ENCODE data around the gene LCOR.
A peak's percentile ranks its signal among the peaks of the same experiment; 100 is the strongest.

LCOR gene

DNA sequence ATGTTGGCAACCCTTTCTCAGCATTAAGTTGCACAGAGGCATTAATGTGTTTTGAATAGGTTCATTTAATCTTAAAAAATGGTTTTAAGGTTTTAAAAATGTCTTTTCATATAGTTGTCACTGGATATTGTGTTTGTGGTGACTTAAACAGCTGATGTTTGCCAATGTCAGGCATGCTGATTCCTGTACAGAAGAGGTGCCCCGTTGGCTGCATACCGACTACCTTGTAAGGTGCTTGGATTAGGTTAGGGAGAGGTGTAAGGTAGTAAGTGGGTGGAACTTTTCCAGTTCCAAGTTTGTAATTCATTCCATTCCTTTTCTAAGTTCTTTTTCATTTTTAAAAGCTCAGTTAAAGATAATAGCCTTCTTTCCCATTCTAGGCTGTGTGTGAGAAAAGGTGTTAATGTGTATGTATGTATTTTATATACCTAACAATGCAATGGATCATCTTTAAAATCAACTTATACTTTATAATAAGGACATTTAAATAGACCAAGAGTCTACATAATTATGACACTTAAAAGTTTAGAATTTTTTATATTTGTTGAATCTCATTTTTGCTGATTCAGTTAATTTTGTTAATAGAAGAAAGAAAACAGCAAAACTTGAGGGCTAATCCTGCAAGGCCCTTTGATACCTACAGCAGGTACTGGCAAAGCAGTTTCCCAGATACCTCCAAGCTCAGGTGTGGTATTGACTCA lies 155.2 kb downstream of the LCOR start:
- no peak for DNase-seq (ENCODE audit: low read depth)

DNA sequence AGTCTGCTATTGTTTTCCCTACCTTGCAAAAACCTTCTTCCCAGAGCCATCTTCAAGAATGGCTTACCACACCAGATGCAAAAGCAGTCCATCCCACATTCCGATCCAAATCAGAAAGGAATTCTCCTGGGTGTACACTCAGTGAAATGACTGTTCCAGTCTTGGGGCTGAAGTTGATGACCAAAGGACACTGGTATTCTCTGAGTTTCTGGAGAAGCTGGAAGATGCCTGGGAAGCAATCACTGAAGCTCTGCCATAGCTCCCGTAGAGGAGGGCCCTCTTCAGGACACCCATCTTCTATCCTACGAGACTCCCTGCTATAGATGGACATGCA lies 155.7 kb downstream of the LCOR start:
- no peak for DNase-seq (ENCODE audit: low read depth)

DNA sequence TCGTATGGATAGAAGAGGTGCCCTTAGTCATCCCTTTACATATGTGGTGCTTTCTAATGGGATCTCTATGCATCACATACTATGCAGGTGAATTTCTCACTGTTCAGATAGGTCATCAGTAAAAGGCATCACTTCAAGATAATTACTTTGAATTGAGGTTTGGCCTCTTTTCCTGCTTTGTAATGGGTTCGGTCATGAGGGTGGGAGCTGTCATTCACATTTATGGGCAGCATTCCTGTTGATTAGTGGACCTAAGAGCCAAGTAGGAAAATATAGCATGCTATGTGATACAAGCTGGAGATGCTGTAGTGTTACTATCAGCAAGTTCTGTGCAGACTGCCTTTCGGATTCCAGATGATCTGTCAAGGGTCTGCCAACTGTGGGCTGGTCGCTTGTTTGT lies 156.3 kb downstream of the LCOR start:
- no peak for DNase-seq (ENCODE audit: low read depth)

DNA sequence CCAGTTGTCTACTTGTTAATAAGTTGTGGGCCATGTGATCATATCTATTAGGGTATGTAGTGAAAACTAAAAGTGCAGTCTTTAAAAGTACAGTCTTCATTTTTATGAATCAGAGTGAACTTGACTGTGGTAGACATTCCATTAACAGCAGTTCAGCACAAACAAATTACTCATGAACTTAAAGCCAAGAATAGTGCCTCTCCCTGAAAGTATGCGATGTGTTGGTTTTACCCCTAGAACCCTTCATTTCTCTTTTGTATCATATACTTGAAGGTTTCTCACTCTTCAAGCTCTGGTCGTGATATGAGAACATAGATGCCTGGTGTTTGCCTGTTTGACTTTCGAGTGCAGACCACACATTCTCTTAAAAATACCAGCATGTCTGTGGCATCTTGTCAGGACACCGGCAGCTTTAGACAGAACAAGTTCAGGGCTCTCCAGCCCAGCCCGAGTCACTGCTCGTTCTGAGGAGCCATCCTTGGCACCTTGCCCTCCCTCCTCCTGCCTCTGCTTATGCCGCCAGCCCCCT lies 159.3 kb downstream of the LCOR start:
- peak; percentile 88 for DNase-seq (ENCODE audit: low read depth)

DNA sequence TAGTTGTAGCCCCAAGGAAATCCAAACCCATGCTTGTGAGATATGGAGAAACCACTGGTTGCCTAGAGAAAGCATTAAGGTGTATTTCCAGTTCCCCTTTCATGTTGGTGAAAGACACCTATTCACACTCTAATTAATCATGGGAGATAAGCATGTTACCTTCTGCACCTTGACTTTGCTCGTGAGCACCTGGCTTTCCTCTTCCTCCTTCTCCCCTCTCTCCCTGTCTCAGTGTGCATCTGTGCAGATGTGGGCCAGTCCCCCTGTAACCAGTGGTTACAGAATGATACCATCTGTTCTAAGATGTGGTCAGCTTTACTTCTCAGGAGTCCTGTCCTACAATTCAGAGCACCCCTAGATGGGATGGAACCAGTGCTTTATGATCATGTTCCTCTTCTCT lies 160.6 kb downstream of the LCOR start:
- no peak for DNase-seq (ENCODE audit: low read depth)

DNA sequence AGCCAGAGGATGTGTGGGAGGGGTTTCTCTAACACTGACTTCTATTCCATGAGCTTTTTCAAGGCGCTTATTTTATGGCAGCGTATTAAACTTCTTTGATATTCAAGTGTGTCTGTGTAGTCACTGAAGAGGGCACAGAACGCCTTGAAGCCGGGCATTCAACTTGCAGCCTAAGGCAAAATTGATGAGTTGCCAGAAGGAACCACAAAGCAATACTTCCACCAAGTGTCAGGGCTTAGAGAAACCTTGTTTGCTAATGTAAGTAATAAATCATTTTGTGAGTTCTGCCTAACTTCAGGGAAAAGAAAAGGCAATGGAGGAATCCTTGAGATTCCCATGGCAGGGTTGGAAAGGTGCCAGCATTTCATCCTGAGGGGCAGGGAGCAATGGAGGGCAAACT lies 163.8 kb downstream of the LCOR start:
- peak; percentile 72 for DNase-seq (ENCODE audit: low read depth)

DNA sequence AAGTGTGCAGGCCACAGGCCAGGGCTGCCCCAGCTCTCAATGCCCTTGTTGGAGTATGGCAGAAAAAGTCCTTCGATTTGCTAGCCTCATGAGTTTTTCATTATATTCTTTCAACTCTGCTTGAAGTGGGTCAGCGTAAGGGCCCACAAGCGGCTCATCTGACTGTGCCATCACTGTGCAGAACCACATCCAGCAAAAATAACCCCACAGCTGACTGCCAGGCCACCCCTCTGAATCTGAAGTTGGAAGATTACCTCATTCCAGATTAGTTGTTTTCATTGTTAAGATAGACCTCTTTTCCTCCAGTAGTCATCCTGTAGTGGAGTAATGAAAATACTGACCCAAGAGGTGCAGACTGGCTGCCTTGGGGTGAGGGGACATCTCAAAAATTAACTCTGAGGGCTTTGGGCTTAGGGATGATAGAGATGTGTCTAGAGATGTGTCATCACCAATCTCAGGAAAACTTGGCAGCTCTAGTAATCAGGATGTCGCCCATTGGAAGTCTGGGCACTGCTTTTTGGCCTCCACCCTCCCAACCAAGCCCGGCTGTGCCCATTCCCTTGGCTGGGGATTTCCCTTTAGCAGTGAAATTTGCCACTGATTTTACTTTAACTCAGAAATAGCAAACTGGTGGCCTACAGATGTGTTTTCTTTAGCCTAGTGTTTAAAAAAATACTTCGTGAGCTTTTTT lies 164.3 kb downstream of the LCOR start:
- peak; percentile 31 for DNase-seq (ENCODE audit: low read depth)

DNA sequence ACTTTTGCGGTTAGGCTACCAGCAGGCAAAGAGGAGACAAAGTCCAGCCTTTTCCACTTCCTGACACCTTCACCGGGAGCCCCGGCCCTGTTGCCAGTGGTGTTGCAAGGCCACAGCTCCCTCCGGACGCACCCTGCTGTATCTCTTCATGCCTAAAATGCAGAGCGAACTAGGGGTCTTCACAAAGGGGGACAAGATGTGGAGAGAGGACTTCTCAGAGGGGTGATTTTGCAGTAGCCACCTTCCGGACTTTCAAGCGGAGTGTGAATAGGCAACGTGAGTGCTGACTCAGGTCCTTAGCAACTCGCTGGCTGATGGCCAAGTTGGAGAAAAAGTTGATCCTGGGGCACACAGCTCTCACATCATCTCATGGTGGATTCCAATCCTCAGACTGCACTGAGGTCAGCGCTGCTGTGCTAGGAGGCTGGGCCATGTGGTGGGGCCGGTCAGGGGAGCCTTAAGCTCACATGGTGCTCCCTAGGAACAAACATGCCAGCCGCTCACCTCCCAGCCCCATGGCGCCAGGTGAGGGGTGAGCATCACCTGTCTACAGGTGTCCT lies 166.3 kb downstream of the LCOR start:
- peak; percentile 95 for DNase-seq (ENCODE audit: low read depth)

DNA sequence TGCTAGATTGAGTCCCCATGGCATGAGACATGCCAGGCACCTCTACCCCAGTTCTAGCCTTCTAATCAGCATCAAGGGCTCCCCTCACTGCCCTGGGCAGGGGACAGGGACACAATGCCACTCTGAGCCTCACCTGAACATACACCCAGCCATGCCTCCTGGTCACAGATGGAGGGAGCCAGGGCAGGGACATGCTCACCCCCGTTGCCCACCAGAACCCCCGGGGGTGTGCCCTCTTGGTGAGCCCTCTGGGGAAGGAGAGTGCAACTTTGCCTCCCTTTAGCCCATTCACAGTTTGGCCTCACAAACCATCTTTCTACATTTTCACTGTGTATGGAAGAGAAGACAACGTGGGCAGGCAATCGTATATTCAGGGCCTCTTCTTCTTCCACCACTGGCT lies 167.2 kb downstream of the LCOR start:
- DNase-seq (ENCODE audit: low read depth): no peak

DNA sequence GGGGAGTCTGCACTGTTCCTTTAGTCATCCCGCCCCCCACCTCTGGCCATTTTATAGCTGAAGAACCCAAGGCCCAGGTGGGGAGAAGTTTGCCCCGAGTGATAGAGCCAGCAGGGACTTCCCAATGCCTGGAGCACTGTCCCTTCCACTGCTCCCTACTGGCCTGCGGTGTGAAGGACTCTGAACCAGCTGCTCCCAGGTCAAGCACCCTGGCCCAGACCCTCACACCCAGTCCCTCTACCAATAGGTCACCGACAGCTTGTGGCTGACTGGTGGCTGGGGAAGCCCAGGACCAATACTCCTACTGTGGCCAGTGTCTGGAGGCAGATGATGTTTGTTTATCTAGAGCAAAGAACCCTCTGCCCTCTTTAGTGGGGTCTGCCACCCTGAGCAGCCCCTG lies 167.9 kb downstream of the LCOR start:
- no peak for DNase-seq (ENCODE audit: low read depth)

DNA sequence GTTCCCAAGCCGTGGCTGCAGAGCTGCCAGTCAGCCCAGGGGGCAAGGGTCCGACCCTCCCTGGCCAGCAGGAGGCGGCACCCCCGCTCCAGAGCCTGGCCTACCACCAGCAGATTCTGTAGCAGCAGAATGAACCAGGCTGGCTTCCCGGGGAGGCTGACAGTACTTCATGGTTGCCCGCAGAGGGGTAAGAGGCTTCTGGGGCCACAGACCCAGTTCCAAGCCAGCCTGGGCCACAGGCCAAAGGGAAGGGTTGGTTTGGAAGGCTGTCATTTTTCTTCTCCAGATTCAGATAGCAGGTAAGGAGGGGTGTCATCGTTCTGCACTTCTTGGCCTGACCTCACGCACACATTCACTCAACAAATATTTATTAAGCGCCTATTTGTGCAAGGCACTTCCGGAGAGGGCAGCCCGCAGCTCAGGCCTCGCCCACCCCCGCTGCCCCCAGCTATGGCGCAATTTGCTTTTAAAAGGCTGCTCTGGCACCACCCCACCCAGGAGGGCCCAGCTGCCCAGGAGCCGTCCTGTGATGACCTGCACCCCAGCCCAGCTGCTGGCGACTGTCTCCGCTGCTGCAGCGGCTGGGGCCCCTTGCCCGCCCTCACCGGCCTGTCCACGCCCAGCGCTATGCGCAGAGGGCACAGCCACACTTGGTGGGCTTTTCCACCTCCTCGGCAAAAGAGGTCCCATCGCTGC lies 168.5 kb downstream of the LCOR start:
- DNase-seq (ENCODE audit: low read depth): peak; percentile 75

DNA sequence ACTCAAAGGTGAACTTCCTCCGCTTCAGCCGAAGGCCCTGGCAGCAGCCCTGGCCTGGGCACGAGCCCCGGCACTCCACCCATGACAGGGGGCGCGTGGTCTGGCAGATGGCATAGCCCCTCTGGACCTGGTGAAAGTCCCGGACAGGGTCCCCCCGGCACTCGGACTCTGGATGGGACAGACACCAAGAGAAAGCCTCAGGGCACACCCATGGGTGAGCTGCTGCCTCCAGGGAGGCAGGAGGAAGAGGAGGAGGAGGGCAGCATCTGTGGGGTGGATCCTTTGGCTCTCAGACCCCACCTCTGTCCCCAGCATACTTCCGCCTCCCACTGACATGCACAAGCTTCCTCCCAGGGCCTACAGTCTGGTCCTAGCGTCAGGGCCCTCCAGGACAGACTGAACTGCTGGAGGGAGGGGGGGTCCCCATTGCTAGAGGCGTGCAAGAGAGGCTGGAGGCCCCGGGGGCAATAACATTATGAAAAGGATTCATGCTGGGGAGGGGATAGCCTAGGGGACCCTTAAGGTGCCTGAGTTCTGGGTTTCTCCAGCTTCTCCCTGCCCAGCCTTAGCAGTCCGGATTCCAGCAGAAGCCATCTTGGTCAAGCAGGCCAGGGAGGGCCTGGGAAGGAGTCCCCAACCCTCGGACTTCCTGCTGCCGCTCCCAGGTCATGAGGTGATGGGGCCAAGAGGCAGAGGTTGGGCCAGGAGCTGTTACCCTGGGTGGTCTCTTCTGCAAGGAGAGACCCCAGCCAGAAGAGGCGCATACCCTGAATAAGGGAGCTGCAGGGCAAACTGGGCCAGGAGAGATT lies 169.3 kb downstream of the LCOR start:
- no peak for DNase-seq (ENCODE audit: low read depth)

DNA sequence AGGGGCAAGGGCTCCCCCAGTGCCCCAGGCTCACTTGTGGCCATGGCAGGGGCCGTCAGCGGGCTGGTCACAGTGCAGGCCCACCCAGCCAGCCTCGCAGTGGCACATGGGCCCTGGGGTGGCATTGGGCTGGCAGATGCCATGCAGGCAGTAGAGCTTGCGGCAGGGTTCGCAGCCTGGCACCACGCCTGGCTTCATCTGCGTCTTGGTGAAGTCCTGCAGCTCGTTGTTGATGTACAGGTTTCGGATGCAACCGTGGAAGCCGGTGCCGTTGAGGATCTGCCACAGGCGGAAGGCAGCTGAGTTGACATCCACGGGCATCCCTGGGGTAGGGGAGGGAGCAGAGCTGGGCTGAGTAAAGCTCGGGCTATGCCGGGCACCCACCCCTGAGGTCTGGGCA lies 170.6 kb downstream of the LCOR start:
- no peak for DNase-seq (ENCODE audit: low read depth)

DNA sequence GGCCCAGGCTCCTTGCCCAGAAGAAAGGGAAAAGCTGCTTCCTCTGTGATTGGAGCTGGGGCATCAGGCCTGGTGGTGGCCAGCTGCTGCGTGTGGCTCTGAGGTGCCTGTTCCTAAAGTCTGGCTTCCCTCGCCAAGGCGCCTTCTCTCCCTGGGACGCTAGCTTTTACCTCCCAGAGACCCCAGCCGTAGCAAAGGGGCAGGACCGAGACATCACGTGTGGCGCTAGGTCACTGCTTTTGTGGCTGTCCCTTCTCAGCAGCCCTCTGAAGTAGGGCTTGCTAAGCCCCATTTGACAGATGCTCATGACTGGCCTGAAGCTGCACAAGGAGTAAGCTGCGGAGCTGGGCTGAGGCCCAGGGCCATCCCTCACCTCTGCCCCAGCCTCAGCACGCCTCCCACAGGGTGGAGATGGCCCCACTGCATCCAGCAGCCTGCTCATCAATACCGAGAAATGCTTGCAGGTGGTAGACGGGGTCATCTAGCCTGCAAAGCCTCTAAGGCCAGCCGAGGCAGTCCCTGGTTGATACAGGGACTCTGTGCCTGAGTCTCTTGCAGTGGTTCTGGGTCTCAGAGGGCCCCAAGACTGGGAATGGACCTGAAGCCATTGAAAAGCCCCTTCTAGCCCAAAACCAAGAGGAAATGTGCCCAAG lies 171.2 kb downstream of the LCOR start:
- DNase-seq (ENCODE audit: low read depth): no peak

DNA sequence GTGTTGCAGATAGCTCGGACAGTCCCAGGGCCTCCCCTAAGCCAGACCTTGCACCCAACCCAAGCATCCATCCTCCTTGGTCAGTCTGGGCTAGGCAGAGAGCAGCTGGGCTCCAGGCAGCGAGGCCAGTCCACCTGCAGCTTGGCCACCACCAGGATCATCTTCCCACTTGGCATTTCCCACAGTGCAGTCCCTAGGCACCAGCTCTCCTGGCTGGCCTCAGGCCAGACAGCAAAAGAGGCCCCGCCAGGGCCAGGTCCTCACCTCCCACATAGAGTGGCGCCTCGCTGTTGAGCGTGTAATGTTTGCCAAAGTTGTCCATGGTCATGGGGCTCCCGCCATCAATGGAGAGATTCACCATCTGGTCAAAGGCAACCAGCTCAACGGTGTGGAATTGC lies 171.7 kb downstream of the LCOR start:
- no peak for DNase-seq (ENCODE audit: low read depth)

DNA sequence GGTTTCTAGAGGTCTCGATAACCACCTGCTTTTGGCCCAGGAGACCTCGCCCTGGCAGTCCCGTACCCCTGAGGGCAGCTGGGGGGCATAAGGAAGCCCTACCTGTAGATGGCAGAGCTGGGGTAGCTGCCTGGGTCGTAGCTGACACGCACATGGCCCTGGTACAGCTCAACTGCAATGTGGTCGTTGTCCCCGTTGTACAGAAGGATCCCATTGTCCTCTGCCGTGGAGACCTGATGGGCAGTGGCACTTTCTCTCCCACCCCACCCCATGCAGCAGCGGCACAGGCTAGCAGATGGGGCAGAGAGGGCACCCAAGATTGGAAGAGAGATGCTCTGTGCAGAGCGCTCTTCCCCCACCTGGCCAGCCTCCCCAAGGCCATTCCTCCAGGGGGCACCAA lies 172.5 kb downstream of the LCOR start:
- no peak for DNase-seq (ENCODE audit: low read depth)

DNA sequence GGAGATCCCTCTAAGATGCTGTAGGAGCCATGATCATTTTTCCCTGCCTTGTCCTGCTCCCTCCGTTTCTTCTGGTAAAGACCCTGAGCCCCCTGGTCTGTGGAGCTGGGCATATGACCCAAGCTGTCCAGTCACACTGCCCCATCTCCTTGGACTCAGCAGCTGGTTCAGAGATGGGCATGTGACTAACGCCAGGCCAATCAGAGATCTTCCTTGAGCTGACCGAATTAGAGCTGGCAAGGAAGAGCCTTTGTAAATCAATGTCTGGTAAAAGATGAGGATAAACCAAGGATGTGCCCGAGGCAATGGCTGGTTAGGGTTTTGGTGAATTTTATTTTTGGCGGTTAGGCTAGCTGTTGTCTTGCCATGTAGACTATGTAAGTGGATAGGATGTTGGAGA lies 173.3 kb downstream of the LCOR start:
- no peak for DNase-seq (ENCODE audit: low read depth)

DNA sequence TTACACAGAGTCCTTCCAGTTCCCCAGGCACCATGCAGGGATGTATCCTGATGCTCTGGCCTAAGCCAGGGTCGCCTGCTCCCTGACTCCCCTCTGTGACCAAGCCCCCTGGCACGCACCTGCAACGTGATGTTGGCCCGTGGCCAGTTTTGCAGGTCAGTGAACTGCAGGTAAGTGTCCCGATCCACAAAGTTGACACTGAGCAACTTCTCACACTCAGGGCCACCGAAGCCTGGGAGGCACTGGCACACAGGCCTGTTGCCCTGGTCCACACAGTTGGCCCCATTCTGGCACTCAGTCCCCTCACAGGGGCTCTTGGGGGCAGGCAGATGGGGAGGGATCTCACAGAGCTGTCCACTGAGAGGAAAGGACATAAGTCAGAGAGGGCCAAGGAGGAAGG lies 174.3 kb downstream of the LCOR start:
- no peak for DNase-seq (ENCODE audit: low read depth)

DNA sequence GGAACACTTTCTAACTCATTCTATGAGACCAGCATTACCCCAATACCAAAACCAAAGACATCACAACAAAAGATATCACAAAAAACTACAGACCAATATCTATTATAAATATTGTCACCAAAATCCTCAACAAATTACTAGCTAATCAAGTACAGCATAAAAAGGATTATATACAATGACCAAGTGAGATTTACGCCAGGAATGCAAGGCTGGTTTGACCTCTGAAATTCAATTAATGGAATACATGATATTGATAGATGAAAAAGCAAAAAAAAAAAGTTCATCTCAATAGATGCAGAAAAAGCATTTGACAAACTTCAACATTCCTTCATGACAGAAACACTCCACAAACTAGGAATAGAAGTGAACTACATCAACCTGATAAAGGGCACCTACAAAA lies 175.3 kb downstream of the LCOR start:
- DNase-seq (ENCODE audit: low read depth): peak; percentile 7

DNA sequence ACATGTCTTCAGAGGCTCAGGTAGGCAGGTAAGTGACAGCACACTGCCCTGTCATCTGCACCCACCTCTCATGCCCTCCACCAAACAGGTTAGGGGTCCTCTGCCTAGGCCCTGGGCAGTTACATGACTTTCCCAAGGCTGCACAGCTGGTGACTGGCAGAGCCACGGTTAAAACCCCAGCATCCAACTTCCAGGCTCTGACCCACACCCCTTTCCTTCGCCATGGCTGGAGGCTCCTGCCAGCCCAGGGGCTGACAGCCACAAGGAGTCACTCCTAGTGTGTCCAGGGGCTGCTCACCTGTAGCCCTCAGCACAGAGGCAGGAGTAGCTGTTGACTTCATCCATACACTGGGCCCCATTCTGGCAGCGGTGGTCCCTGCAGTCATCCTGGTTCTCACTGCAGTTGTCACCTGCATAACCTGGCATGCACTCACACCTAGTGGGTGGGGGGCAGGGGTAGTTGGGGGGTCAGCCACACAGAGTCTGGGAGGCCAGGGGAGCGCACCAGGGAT lies 178.7 kb downstream of the LCOR start:
- DNase-seq (ENCODE audit: low read depth): no peak

DNA sequence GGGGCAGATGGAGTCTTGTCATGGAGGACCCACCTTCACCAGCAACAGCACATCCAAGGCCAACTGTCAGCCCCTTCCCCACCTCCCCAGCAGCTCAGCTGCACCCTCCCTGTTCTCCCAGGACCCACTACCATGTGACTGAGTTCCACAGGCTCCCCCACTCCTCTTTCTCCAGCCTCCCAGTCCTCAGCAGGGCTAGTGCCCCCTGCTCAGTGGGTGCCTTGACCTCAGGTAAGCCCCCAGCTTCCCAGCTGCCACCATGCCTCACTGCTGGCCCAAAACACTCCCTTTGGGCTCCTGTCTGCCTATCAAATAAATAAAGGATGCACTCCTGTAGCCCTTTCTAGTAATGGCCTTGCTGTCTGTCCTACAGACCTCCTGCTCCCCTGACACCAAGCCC lies 179.3 kb downstream of the LCOR start:
- DNase-seq (ENCODE audit: low read depth): no peak

Data from amniotic epithelial cell (primary cell).